22Rv1 (cell line): Measurements from ENCODE around the gene ABCA7.

Source experiments
- CTCF ChIP-seq: fragments of 450-650 bp; IDR thresholded peaks from 2 replicates; pipeline ENCODE4 v1.5.1; 2017; ENCODE audit warnings: mild to moderate bottlenecking
- ZFX ChIP-seq: fragments of 450-650 bp; IDR thresholded peaks from 2 replicates; pipeline ENCODE4 v1.6.1; 2017; ENCODE audit warnings: antibody characterized with exemption, borderline replicate concordance

- TF ChIP-seq CTCF: no peak
- TF ChIP-seq ZFX: no peak
Observed at GRCh38 chr19:1084024-1084868, 44.3 kb downstream of the ABCA7 start.
